Mucosa of descending colon (tissue), 3 donors: Measurements from ENCODE around the gene LEMD1. TPM values are rescaled to one million over a fixed set of nuclear protein-coding genes. Genes with fewer than 3 reads are reported as not detected.

Source experiments
- ATAC-seq: fragments of 200-7000 bp; cut with Tn5 transposase; one replicate; pipeline ENCODE4 v1.9.1; 2020; ENCODE audit warnings: mild to moderate bottlenecking, moderate library complexity
- DNase-seq, 3 donors: peaks; one replicate each; pipeline ENCODE4 v3.0.0-alpha.2; 2020
- H3K36me3 ChIP-seq: fragments of 200-600 bp; one replicate; pipeline ENCODE4 v1.8.0; 2021; ENCODE audit warnings: low read depth, mild to moderate bottlenecking
- H3K4me1 ChIP-seq: fragments of 200-600 bp; one replicate; pipeline ENCODE4 v1.8.0; 2021; ENCODE audit warnings: low read depth, mild to moderate bottlenecking
- H3K4me3 ChIP-seq: fragments of 200-600 bp; one replicate; pipeline ENCODE4 v1.8.0; 2021; ENCODE audit warnings: mild to moderate bottlenecking
- H3K9me3 ChIP-seq: fragments of 200-600 bp; one replicate; pipeline ENCODE4 v1.8.0; 2021; ENCODE audit warnings: mild to moderate bottlenecking
- intact Hi-C, 2 donors: fragments of 100-400 bp; cut with DNase I in 1 of 2; cut with micrococcal nuclease in 1 of 2; formaldehyde crosslinking; loops; one replicate each; pipeline versions ENCODE4 v1.11.0 to v1.11.1; 2022; cut with DNase I, micrococcal nuclease
- microRNA-seq: library from miRNA; unstranded; fragments of <30 nt; microRNA quantifications from one replicate; pipeline ENCODE4, GENCODE V29; 2019
- total RNA-seq, 3 donors: library from RNA; stranded (reverse); fragmentation: NEBNext Ultra II Directional in 2 of 3; extraction: Animal tissue kit (Norgen Biotek cat#: 25700) in 2 of 3; gene quantifications; one replicate each; pipeline versions ENCODE4 v1.2.1 to v1.2.4, GENCODE V29; 2021 to 2023
- TF ChIP-seq, protein P1 (sequence below): fragments of 200-600 bp; IDR thresholded peaks from one replicate; pipeline ENCODE4 v1.8.0; 2022; ENCODE audit warnings: antibody characterized with exemption, mild to moderate bottlenecking
- donor health status: DM: no; HTN: no; CAD: no; lungs with moderate emphysema.
- donor health status: DM: no; HTN: no; CAD: no.
- donor health status: DM: no; HTN: yes; CAD: no.

The LEMD1 gene
- total RNA-seq, 3 donors from 2014 or later, result not detected

GRCh38 chr1:205339197-205339702 lies 82.6 kb downstream of the LEMD1 start:
- Histone ChIP-seq H3K36me3 (no peaks in the 10 kb centered on the region), H3K4me1 (peaks cover 8% of the 10 kb centered on the region), H3K4me3 (no peak overlapping the region), H3K9me3 (no peaks in the 10 kb centered on the region)
- TF ChIP-seq, protein P1, sequence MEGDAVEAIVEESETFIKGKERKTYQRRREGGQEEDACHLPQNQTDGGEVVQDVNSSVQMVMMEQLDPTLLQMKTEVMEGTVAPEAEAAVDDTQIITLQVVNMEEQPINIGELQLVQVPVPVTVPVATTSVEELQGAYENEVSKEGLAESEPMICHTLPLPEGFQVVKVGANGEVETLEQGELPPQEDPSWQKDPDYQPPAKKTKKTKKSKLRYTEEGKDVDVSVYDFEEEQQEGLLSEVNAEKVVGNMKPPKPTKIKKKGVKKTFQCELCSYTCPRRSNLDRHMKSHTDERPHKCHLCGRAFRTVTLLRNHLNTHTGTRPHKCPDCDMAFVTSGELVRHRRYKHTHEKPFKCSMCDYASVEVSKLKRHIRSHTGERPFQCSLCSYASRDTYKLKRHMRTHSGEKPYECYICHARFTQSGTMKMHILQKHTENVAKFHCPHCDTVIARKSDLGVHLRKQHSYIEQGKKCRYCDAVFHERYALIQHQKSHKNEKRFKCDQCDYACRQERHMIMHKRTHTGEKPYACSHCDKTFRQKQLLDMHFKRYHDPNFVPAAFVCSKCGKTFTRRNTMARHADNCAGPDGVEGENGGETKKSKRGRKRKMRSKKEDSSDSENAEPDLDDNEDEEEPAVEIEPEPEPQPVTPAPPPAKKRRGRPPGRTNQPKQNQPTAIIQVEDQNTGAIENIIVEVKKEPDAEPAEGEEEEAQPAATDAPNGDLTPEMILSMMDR, result no peak
- ATAC-seq, result no peak
- peak in 1 of 3 donors; percentile 16 for DNase-seq
- intact Hi-C loops, result no loop called here

DNA sequence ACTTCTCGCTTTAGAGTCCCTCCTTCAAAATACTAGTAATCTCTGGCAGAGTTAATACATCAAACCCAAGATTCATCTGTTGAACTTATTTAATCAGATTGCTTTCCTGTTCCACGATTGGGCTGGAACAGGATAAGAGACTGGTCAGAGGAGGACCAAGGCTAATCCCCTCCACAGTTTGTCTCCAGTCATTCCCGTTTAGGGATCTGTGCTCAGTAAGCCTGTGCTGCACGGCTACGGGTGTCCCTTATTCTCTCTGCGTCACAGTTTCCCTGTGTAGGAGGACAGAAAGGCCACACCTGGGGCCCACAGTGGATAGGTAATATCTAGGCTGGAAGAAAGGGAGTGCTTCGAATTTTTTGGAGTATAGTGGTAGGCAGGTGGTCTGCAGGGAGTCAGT lies 83.8 kb downstream of the LEMD1 start:
- DNase-seq (no peak), ATAC-seq (no peak)
- Histone ChIP-seq H3K9me3 (no peaks in the 10 kb centered on the region), H3K4me3 (no peak overlapping the region), H3K4me1 (no peaks in the 10 kb centered on the region), H3K36me3 (no peaks in the 10 kb centered on the region)
- intact Hi-C loops, result no loop called here
- TF ChIP-seq, protein P1, result no peak

DNA sequence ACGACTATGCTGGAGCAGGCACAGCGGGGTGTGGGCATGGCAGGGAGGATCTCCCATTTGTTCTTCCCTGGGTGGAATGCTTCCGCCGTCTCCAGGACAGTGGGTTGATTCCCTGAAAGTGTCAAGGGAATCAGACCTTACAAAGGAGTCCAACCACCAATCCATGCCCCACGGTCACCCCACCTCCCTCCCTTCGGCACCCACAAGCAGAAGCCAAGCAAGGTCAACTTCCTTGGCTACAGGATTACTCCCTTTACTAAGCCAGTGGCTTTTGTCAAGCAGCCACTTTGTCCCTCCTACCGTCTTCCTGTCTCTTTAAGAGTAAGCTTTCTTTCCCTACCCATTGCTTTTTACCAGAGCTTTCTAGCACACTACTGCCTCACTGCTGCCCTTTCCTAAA lies 84.4 kb downstream of the LEMD1 start:
- TF ChIP-seq, protein P1, result no peak
- intact Hi-C loops, result no loop called here
- no peaks in the 10 kb centered on the region for H3K36me3 ChIP-seq
- ATAC-seq (no peak), DNase-seq (no peak)
- H3K4me1 ChIP-seq, result no peaks in the 10 kb centered on the region
- H3K4me3 ChIP-seq, result no peak overlapping the region
- no peaks in the 10 kb centered on the region for H3K9me3 ChIP-seq

DNA sequence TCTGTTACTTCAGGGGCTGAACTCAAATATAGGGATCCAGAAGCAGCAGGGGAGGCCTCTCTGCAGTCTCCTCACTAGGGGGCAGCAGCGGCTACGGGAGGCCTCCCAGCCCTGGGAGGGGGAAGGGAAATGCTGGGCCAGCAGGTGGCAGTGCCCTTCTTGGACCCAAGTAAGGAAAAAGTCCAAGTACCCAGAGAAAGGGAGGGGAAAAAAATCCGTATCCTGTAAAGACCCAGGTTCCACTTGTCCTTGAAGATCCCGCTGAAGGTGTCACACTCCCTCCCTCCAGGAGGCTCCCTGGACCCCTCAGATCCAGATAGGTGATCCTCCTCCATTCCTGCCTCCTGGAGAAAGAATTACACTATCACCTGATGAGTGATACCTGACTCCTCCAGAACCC lies 86.2 kb downstream of the LEMD1 start:
- Histone ChIP-seq H3K9me3 (no peaks in the 10 kb centered on the region), H3K36me3 (no peaks in the 10 kb centered on the region), H3K4me1 (no peaks in the 10 kb centered on the region), H3K4me3 (no peak overlapping the region)
- ATAC-seq (peak; percentile 98), DNase-seq (peak; percentile 86 to 93 (median 89))
- intact Hi-C loops, result no loop called here
- TF ChIP-seq, protein P1, result peak; percentile 87

DNA sequence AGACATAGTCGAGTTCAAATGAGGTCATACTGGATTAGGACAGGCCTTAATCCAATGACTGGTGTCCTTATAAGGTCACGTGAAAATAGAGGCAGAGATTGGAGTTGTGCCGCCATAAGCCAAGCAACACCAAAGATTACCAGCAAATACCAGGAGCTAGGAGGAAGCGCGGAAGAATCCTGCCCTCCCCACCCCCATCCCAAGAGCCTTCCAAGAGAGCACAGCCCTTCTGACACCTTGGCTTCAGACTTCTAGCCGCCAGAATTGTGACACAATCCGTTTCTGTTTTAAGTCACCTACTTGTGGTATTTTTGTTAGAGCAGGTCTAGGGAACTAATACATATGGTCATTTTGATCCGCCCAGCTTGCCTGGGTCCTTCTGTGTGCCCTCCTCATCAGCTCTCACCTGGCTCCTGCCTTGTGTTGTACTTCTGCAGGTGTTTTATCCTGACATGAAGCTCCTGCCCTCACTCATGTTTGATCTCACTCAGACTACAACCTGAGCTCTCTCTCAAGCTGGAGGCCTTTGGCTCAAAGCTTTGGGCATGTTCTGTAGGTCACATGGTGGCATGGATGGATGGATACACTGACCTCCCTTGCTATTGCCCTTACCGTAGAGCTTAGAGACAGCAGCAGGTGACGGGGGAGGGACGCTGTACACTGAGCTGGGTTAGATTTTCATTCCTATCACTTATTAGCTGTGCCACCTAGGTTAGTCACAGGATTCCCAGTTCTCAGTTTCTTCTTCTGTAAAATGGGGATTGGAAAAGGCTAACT lies 89.7 kb downstream of the LEMD1 start:
- ATAC-seq (no peak), DNase-seq (no peak)
- intact Hi-C loops, result no loop called here
- Histone ChIP-seq H3K4me1 (no peaks in the 10 kb centered on the region), H3K36me3 (no peaks in the 10 kb centered on the region), H3K9me3 (no peaks in the 10 kb centered on the region), H3K4me3 (no peak overlapping the region)
- TF ChIP-seq, protein P1, result no peak

Small RNAs within 50 kb of the gene (microRNA-seq; reads per million reads assigned to microRNA genes)
- gene MIR135B, result 202 reads per million, percentile 70 among the genes with 10 or more reads in this experiment

Other genes with a start within 250 kb of the LEMD1 start
- gene DSTYK, start 210.4 kb downstream of the LEMD1 start, total RNA-seq, result 10 to 100 TPM in 1 of 3 donors, 1 to 10 TPM in 2; 5.3 to 13.9 (median 5.8) TPM
- gene TMCC2, start 194.1 kb downstream of the LEMD1 start, total RNA-seq, result 1 to 10 TPM in 1 of 3 donors, under 1 TPM in 2; 0.27 to 5.1 (median 0.29) TPM
- 10 to 100 TPM; 16.5 to 50.8 (median 29.5) TPM for gene NUAK2, start 100.3 kb downstream of the LEMD1 start, total RNA-seq
- gene KLHDC8A, start 65.1 kb downstream of the LEMD1 start, total RNA-seq, result 1 to 10 TPM in 1 of 3 donors, under 1 TPM in 2; 0.17 to 1.8 (median 0.78) TPM
- gene BLACAT1, start 34.0 kb upstream of the LEMD1 start, total RNA-seq, result under 1 TPM; 0.14 to 0.46 (median 0.19) TPM
- 10 to 100 TPM; 32.1 to 41.2 (median 37.0) TPM for gene CDK18, start 82.6 kb upstream of the LEMD1 start, total RNA-seq
- 10 to 100 TPM; 43.1 to 60.6 (median 47.6) TPM for gene ELK4, start 210.0 kb upstream of the LEMD1 start, total RNA-seq